Umbilical cord (tissue), 2 donors: ENCODE data around the gene MYH7. TPM values are rescaled to one million over a fixed set of nuclear protein-coding genes. Genes with fewer than 3 reads are reported as not detected.
"Not testable (repeated sequence)": the region's sequence is repeated elsewhere in the genome, so short reads cannot be mapped to it uniquely, and the experiment has no call there.

Source experiments
- DNase-seq: peaks from one replicate; pipeline ENCODE4 v3.0.0-alpha.2; 2015; ENCODE audit warnings: low spot score
- total RNA-seq: library from RNA; depleted of rRNA; stranded (reverse); fragments of >200 nt; gene quantifications from one replicate; pipeline ENCODE4 v1.2.3, GENCODE V29; 2014; ENCODE audit warnings: low replicate concordance; ENCODE audit not compliant: insufficient read depth

MYH7 gene
- total RNA-seq, 1 donor from 2014 or later: under 0.01 TPM

- DNase-seq: no peak
Observed at GRCh38 chr14:23407516-23408306, 27.7 kb downstream of the MYH7 start, which contains the start of gene MYH6. Gene MYH6, minus strand, starts transcription at chr14:23408273. Its CDS starts 1,050 bp downstream, at chr14:23407223.

- no peak for DNase-seq
Observed at GRCh38 chr14:23406725-23407355, 28.6 kb downstream of the MYH7 start.

- DNase-seq: no peak
Observed at GRCh38 chr14:23406244-23406643, 29.2 kb downstream of the MYH7 start.

- no peak for DNase-seq
Observed at GRCh38 chr14:23405516-23406025, 29.9 kb downstream of the MYH7 start.

- no peak for DNase-seq
Observed at GRCh38 chr14:23405096-23405495, 30.4 kb downstream of the MYH7 start.

GRCh38 chr14:23404331-23404900 is 31.0 kb downstream of the MYH7 start:
- DNase-seq: no peak

GRCh38 chr14:23403908-23404307 is 31.6 kb downstream of the MYH7 start:
- DNase-seq: no peak

- no peak for DNase-seq
Observed at GRCh38 chr14:23403139-23403438, 32.4 kb downstream of the MYH7 start.

GRCh38 chr14:23402296-23403138 is 32.9 kb downstream of the MYH7 start:
- DNase-seq: peak; percentile 19

- DNase-seq: peak; percentile 18
Observed at GRCh38 chr14:23401291-23401690, 34.2 kb downstream of the MYH7 start.

- not testable (repeated sequence) for DNase-seq
Observed at GRCh38 chr14:23400496-23401149, 34.8 kb downstream of the MYH7 start.

- DNase-seq: peak; percentile 93
Observed at GRCh38 chr14:23399591-23399990, 35.9 kb downstream of the MYH7 start.

- DNase-seq: no peak
Observed at GRCh38 chr14:23399136-23399535, 36.3 kb downstream of the MYH7 start.

GRCh38 chr14:23398348-23398747 is 37.1 kb downstream of the MYH7 start:
- no peak for DNase-seq

- DNase-seq: no peak
Observed at GRCh38 chr14:23396781-23397407, 38.6 kb downstream of the MYH7 start.

- DNase-seq: no peak
Observed at GRCh38 chr14:23396126-23396525, 39.3 kb downstream of the MYH7 start.

GRCh38 chr14:23392613-23393012 is 42.8 kb downstream of the MYH7 start:
- DNase-seq: no peak

- not testable (repeated sequence) for DNase-seq
Observed at GRCh38 chr14:23389871-23390270, 45.6 kb downstream of the MYH7 start.

- no peak for DNase-seq
Observed at GRCh38 chr14:23389396-23389795, 46.1 kb downstream of the MYH7 start.

- no peak for DNase-seq
Observed at GRCh38 chr14:23388996-23389395, 46.5 kb downstream of the MYH7 start.
